Measurements from ENCODE around the gene NHSL2.

- TF ChIP-seq CTCF (IDR thresholded peaks at IDR 0.05) (no peak), POLR2A (IDR thresholded peaks at IDR 0.05) (no peak), POLR2AphosphoS5 (IDR thresholded peaks at IDR 0.05) (no peak)
Observed at GRCh38 chrX:72038016-72038415, 127.4 kb downstream of the NHSL2 start.
